Measurements from ENCODE around the gene VNN1.

GRCh38 chr6:132726608-132726975 lies 12.7 kb upstream of the VNN1 start:
- TF ChIP-seq CTCF (IDR thresholded peaks at IDR 0.05; ENCODE audit: insufficient read depth, low read depth, low read length) = no peak
- no peak for TF ChIP-seq EZH2 (IDR thresholded peaks at IDR 0.05; ENCODE audit: insufficient read depth, low read length)
